Fibroblast of skin of scalp (primary cell): Measurements from ENCODE around the gene TLCD2. TPM values are rescaled to one million over a fixed set of nuclear protein-coding genes. Genes with fewer than 3 reads are reported as not detected.
"Not testable (repeated sequence)": the region's sequence is repeated elsewhere in the genome, so short reads cannot be mapped to it uniquely, and the experiment has no call there.

Source experiments
- DNase-seq: peaks from one replicate; pipeline ENCODE4 v3.0.0-alpha.2; 2013
- polyA plus RNA-seq, 2 experiments: library from polyadenylated mRNA; unstranded; fragments of 120-200 nt; gene quantifications; one replicate each; pipeline ENCODE4 v1.2.1, GENCODE V29; 2013; ENCODE audit not compliant: insufficient read length in 2 of 2

The TLCD2 gene
- polyA plus RNA-seq (2013, experiment 1 of 2; ENCODE audit: insufficient read length), result 3.1 TPM
- polyA plus RNA-seq (2013, experiment 2 of 2; ENCODE audit: insufficient read length), result 4.2 TPM

GRCh38 chr17:1709971-1710806 is at the start of gene TLCD2:
TLCD2 (minus strand) TSS chr17:1710377; CDS start chr17:1710242, 135 bp downstream.
- peak; percentile 83 for DNase-seq

GRCh38 chr17:1759529-1759928 is 49.4 kb upstream of the TLCD2 start:
- no peak for DNase-seq

GRCh38 chr17:1758807-1759206 is 48.6 kb upstream of the TLCD2 start:
- no peak for DNase-seq

- DNase-seq, result no peak
Observed at GRCh38 chr17:1755827-1756262, 45.7 kb upstream of the TLCD2 start.

GRCh38 chr17:1755252-1755826 is 45.2 kb upstream of the TLCD2 start:
- no peak for DNase-seq

- DNase-seq, result no peak
Observed at GRCh38 chr17:1754430-1755112, 44.4 kb upstream of the TLCD2 start.

- DNase-seq, result no peak
Observed at GRCh38 chr17:1753767-1754429, 43.7 kb upstream of the TLCD2 start.

GRCh38 chr17:1752425-1753262 is 42.5 kb upstream of the TLCD2 start:
- no peak for DNase-seq

- no peak for DNase-seq
Observed at GRCh38 chr17:1750628-1751027, 40.5 kb upstream of the TLCD2 start.

GRCh38 chr17:1746975-1747543 is 36.9 kb upstream of the TLCD2 start:
- no peak for DNase-seq

- no peak for DNase-seq
Observed at GRCh38 chr17:1745513-1746020, 35.4 kb upstream of the TLCD2 start.

- DNase-seq, result no peak
Observed at GRCh38 chr17:1744551-1745512, 34.7 kb upstream of the TLCD2 start.

- no peak for DNase-seq
Observed at GRCh38 chr17:1743088-1743439, 32.9 kb upstream of the TLCD2 start.

GRCh38 chr17:1742371-1743087 is 32.4 kb upstream of the TLCD2 start, which contains the start of gene SERPINF2:
SERPINF2 (plus strand) TSS chr17:1742871; CDS start chr17:1744996, 2,125 bp downstream.
- no peak for DNase-seq

GRCh38 chr17:1741899-1742298 is 31.7 kb upstream of the TLCD2 start:
- not testable (repeated sequence) for DNase-seq

- DNase-seq, result no peak
Observed at GRCh38 chr17:1737531-1738291, 27.5 kb upstream of the TLCD2 start.

GRCh38 chr17:1736348-1737281 is 26.4 kb upstream of the TLCD2 start:
- DNase-seq, result peak; percentile 63
